ENCODE results near the gene RHOA.

DNA sequence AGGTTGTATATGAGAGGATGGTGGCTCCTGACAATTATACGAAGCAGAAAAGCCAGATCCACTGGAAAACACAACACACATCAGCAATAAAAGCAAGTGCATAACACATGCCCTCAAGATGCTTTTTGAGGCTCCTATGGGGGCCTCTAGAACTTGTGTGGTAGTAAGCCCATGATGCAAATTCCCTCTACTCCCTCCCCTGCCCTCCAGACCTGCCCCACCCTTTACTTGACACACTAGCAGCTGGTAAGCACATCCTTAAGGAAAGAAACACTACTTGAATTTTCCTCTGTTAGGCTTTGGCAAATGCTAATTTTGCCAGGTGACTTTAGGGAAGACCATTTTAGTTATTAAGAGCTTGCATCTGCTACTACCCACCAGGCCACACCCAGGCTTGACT is 101.1 kb downstream of the RHOA start:
- TF ChIP-seq EP300 (IDR thresholded peaks at IDR 0.05) (no peak), POLR2A (IDR thresholded peaks at IDR 0.05) (no peak), CTCF (IDR thresholded peaks at IDR 0.05) (no peak)

Data from tibial nerve (tissue), 4 donors.